ENCODE measurements around the gene PRKN.

The PRKN gene

DNA sequence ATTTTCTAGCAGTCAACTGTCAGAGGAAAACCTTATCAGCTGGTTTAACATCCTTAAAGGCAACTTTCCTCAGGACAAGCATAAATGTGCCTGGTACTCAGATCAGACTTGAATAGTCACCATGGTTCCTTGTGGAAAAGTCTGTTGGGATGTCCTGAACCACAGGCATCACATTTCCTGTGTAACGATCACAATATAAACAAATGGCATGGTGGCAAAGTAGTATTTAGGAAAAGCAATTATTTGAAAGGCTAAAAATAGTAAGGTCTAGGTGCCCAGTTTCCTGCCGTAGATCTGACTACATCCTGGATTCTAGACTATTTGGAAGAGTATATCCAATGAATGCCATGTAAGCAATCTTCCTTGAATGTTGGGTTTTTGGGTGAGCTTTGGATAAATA is 1181.8 kb downstream of the PRKN start:
- H3K4me3 ChIP-seq (ENCODE audit: low read length in 2 of 2), result no peak overlapping the region
- H3K4me1 ChIP-seq (ENCODE audit: control insufficient read depth, insufficient read depth, low read length), result no peaks in the 10 kb centered on the region
- no peak overlapping the region for H3K27ac ChIP-seq (ENCODE audit: low read length)
- no peak overlapping the region for H3K9ac ChIP-seq (ENCODE audit: low read length in 2 of 2)
- H3K27me3 ChIP-seq (ENCODE audit: control insufficient read depth in 1 of 2, insufficient read depth in 2 of 2, low read length in 2 of 2), result no peaks in the 10 kb centered on the region
- no peaks in the 10 kb centered on the region for H3K36me3 ChIP-seq (ENCODE audit: control insufficient read depth in 2 of 2, insufficient read depth in 2 of 2, low read length in 2 of 2)
- H3K9me3 ChIP-seq (ENCODE audit: control insufficient read depth in 2 of 2, low read length in 2 of 2), result no peaks in the 10 kb centered on the region

DNA sequence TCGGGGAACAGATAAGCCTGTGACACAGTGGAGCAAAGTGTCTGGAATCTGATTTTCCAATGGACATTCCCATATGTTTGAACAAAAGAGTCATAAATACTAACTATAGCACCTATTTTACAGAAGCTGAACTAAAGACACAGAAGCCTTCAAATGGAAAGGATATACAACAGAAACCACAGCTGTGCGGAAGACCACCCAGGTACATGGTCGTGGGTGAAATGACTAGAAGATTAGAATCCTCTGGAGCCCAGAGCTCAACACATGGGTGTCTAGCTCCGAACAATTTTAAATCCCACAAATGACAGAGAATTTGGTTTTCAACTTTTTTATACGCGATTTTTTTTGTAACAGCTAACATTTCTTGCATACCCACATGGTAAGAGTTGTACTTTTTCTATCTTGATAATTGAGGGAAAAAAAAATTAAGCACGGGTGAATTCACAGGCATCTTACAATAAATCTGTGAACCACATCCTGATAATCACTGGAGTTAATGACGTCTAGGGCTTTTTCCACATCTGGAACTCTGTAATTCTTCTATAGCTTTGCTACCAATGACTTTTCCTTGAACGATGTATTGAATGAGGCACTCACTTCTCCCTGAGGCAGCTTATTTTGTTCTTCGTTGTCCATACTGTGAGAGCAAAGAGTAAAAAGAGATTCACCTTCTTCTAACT is 1182.6 kb downstream of the PRKN start:
- H3K9me3 ChIP-seq (ENCODE audit: control insufficient read depth in 2 of 2, low read length in 2 of 2), result no peaks in the 10 kb centered on the region
- H3K4me1 ChIP-seq (ENCODE audit: control insufficient read depth, insufficient read depth, low read length), result no peaks in the 10 kb centered on the region
- no peak overlapping the region for H3K27ac ChIP-seq (ENCODE audit: low read length)
- H3K36me3 ChIP-seq (ENCODE audit: control insufficient read depth in 2 of 2, insufficient read depth in 2 of 2, low read length in 2 of 2), result no peaks in the 10 kb centered on the region
- H3K4me3 ChIP-seq (ENCODE audit: low read length in 2 of 2), result no peak overlapping the region
- H3K9ac ChIP-seq (ENCODE audit: low read length in 2 of 2), result no peak overlapping the region
- H3K27me3 ChIP-seq (ENCODE audit: control insufficient read depth in 1 of 2, insufficient read depth in 2 of 2, low read length in 2 of 2), result no peaks in the 10 kb centered on the region

DNA sequence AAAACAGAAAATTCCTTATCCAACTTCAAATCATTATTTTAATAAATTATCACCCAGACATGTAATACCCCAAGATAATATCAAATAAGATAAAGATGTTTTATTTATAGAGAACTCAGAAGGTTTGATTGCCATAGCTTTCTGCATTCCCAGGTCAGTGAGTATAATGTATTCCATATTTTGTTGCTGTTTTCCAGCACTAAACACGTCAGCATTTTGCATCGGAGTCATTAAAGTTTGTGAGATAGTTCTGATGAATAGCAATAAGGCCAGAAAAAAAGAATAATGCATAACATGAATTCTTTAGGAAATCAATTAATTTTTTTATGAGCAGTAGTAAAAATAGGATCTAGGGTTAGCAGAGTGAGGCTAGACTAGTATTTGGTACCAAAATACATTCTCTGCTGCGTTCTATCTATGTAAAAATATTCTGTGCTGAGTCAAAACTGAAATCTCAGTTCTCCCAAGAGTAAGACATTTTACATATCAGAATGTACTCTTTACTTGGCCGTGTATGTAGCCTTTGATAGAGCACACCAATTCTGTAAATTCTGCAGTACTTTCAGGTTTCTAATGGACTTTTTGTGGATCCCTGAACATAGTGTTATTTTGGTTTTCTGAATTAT is 1183.8 kb downstream of the PRKN start:
- Histone ChIP-seq H3K27ac (ENCODE audit: low read length) (no peak overlapping the region), H3K4me3 (ENCODE audit: low read length in 2 of 2) (no peak overlapping the region), H3K27me3 (ENCODE audit: control insufficient read depth in 1 of 2, insufficient read depth in 2 of 2, low read length in 2 of 2) (no peaks in the 10 kb centered on the region), H3K9me3 (ENCODE audit: control insufficient read depth in 2 of 2, low read length in 2 of 2) (no peaks in the 10 kb centered on the region), H3K4me1 (ENCODE audit: control insufficient read depth, insufficient read depth, low read length) (no peaks in the 10 kb centered on the region), H3K9ac (ENCODE audit: low read length in 2 of 2) (no peak overlapping the region), H3K36me3 (ENCODE audit: control insufficient read depth in 2 of 2, insufficient read depth in 2 of 2, low read length in 2 of 2) (no peaks in the 10 kb centered on the region)

DNA sequence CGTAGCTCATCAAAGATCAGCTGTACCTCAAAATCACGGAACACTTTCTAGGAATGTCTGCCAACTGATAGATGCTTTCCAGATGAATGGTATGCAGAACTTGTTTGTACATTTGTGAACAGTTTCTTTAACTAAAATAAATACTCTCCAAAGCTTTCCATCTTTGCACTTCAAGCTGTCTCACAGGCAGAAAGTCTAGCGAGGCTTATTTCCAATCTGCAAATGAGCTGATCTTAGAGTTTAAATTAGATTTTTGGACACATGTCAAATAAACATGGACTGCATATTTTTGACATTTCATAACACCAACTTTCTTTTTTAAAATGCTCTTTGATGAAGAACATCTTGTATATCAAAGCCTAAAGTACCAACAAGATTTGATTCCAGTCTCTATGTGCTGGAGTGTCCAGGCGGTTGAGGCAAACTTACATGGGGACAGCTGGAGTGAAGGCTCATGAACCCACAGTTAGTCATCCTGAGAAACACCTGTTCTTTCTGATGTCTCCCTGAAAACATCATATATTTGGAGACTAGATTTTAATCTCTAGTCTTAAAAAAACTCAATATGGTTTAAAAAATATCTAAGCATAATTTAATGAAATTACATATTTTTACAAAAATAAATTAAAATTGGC is 1185.1 kb downstream of the PRKN start:
- no peaks in the 10 kb centered on the region for H3K9me3 ChIP-seq (ENCODE audit: control insufficient read depth in 2 of 2, low read length in 2 of 2)

DNA sequence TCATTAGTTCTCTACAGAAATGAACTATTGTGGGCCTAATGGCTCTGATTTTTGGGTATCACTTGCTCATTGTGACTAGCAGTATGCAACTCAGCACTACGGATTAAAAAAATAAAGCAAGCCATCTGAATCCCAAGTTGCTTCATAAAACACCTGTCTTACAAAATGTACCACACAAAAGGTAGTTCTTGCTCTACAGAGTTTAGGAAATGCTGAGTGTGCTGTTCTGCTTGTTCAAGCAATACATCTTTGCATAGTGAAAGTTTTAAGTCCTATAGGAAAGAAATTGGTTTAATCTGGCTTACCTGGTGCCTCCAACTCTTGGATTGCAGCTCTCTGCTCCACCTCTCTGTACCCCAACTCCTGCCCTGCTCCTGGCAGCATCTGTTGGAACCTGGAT is 1187.0 kb downstream of the PRKN start:
- Histone ChIP-seq H3K27ac (ENCODE audit: low read length) (no peak overlapping the region), H3K4me3 (ENCODE audit: low read length in 2 of 2) (no peak overlapping the region), H3K36me3 (ENCODE audit: control insufficient read depth in 2 of 2, insufficient read depth in 2 of 2, low read length in 2 of 2) (no peaks in the 10 kb centered on the region), H3K9me3 (ENCODE audit: control insufficient read depth in 2 of 2, low read length in 2 of 2) (no peaks in the 10 kb centered on the region), H3K27me3 (ENCODE audit: control insufficient read depth in 1 of 2, insufficient read depth in 2 of 2, low read length in 2 of 2) (no peaks in the 10 kb centered on the region), H3K4me1 (ENCODE audit: control insufficient read depth, insufficient read depth, low read length) (no peaks in the 10 kb centered on the region), H3K9ac (ENCODE audit: low read length in 2 of 2) (no peak overlapping the region)

More for the DNA sequence above, 1185.1 kb downstream of the PRKN start:
- no peaks in the 10 kb centered on the region for H3K36me3 ChIP-seq (ENCODE audit: control insufficient read depth in 2 of 2, insufficient read depth in 2 of 2, low read length in 2 of 2)
- H3K27me3 ChIP-seq (ENCODE audit: control insufficient read depth in 1 of 2, insufficient read depth in 2 of 2, low read length in 2 of 2), result no peaks in the 10 kb centered on the region
- H3K9ac ChIP-seq (ENCODE audit: low read length in 2 of 2), result no peak overlapping the region
- no peak overlapping the region for H3K27ac ChIP-seq (ENCODE audit: low read length)
- H3K4me1 ChIP-seq (ENCODE audit: control insufficient read depth, insufficient read depth, low read length), result no peaks in the 10 kb centered on the region
- H3K4me3 ChIP-seq (ENCODE audit: low read length in 2 of 2), result no peak overlapping the region

DNA sequence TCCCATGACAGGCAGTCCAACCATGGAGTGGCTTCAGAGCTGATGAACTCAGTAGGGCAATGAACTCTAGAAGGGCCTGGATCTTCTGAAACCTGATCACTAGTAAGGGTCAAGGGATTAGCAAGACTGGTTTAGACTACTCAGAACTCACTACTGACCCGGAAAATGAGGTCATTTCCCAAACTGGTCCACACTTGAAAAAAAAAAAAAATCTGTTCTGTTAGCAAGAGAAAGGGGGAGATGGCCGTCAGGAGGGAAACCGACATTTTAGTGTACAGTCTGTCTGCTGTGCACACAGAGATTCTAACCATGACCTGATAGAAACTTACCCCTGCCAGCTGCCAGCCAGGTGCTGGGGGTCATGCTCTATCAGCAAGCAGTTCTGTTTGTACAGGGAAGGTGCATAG is 1191.3 kb downstream of the PRKN start:
- H3K36me3 ChIP-seq (ENCODE audit: control insufficient read depth in 2 of 2, insufficient read depth in 2 of 2, low read length in 2 of 2), result no peaks in the 10 kb centered on the region
- H3K27me3 ChIP-seq (ENCODE audit: control insufficient read depth in 1 of 2, insufficient read depth in 2 of 2, low read length in 2 of 2), result no peaks in the 10 kb centered on the region
- H3K4me1 ChIP-seq (ENCODE audit: control insufficient read depth, insufficient read depth, low read length), result no peaks in the 10 kb centered on the region
- H3K9ac ChIP-seq (ENCODE audit: low read length in 2 of 2), result no peak overlapping the region
- no peak overlapping the region for H3K4me3 ChIP-seq (ENCODE audit: low read length in 2 of 2)
- no peaks in the 10 kb centered on the region for H3K9me3 ChIP-seq (ENCODE audit: control insufficient read depth in 2 of 2, low read length in 2 of 2)
- no peak overlapping the region for H3K27ac ChIP-seq (ENCODE audit: low read length)

DNA sequence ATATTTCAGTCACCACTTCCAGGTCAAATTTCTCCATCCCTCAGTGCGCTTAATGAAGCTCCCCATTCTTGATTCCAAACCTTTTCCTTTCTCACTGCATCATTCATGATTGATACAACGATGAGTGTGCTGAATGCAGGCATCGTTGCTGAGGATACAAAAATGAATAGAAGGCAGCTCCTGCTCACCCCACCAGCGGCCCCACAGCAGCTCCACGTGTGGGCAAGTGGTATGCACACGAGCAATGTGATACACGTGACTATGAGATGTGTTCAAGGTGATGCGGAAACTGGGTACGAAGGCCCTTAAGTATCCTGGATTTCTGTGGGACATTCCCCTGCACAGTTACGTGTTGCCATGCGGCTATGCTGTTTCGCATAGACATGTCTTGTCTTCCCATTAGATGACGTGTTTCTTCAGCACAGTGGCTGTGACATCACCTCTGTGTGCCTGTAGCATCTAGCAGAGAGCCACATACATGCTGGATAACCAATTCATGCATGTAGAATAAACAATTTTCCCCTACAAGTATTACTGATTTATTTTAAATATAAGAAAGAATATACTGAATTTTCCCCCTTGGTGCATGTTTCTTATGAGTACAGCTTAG is 1193.2 kb downstream of the PRKN start:
- Histone ChIP-seq H3K4me3 (ENCODE audit: low read length in 2 of 2) (no peak overlapping the region), H3K27ac (ENCODE audit: low read length) (no peak overlapping the region), H3K9me3 (ENCODE audit: control insufficient read depth in 2 of 2, low read length in 2 of 2) (no peaks in the 10 kb centered on the region), H3K27me3 (ENCODE audit: control insufficient read depth in 1 of 2, insufficient read depth in 2 of 2, low read length in 2 of 2) (no peaks in the 10 kb centered on the region), H3K36me3 (ENCODE audit: control insufficient read depth in 2 of 2, insufficient read depth in 2 of 2, low read length in 2 of 2) (no peaks in the 10 kb centered on the region), H3K4me1 (ENCODE audit: control insufficient read depth, insufficient read depth, low read length) (no peaks in the 10 kb centered on the region), H3K9ac (ENCODE audit: low read length in 2 of 2) (no peak overlapping the region)

DNA sequence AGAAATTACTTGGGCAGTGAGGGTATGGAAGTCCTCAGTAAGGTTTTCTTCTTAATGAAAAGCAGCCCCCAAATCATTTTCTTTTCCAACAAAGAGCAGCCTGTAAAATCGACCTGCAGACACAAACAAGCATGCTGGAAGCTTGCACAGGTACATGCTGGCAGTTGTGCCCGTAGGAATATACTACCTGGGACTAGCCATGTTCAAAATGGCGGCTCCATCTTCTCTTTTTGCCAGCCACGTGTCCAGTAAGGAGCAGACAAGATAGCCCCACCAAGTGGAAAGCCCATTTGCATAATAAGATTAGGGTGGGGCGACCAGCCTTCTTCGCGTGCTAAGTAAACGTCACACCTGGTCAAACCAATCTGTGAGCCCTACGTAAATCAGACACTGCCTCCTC is 1194.3 kb downstream of the PRKN start:
- Histone ChIP-seq H3K36me3 (ENCODE audit: control insufficient read depth in 2 of 2, insufficient read depth in 2 of 2, low read length in 2 of 2) (no peaks in the 10 kb centered on the region), H3K27ac (ENCODE audit: low read length) (no peak overlapping the region), H3K4me1 (ENCODE audit: control insufficient read depth, insufficient read depth, low read length) (no peaks in the 10 kb centered on the region), H3K9ac (ENCODE audit: low read length in 2 of 2) (no peak overlapping the region), H3K27me3 (ENCODE audit: control insufficient read depth in 1 of 2, insufficient read depth in 2 of 2, low read length in 2 of 2) (no peaks in the 10 kb centered on the region), H3K9me3 (ENCODE audit: control insufficient read depth in 2 of 2, low read length in 2 of 2) (no peaks in the 10 kb centered on the region), H3K4me3 (ENCODE audit: low read length in 2 of 2) (no peak overlapping the region)

DNA sequence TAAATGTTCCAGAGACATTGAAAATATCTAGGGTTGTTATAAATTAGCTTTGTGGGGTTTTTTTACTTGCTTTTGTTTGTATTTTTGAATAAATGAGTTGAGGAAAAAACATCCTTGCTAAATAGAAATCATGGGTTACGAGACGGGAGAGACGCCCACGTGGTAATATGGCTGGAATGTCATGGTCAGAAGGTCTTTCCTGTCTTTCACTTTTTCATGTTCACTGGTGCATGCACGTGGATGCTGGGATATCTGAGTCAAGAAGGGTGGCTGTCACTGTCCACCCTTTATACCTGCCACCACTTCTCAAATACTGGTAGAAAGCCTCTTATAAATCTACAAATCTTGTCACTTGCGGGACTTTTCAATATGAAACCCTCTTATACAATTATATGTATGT is 1195.0 kb downstream of the PRKN start:
- H3K27me3 ChIP-seq (ENCODE audit: control insufficient read depth in 1 of 2, insufficient read depth in 2 of 2, low read length in 2 of 2), result no peaks in the 10 kb centered on the region
- H3K4me1 ChIP-seq (ENCODE audit: control insufficient read depth, insufficient read depth, low read length), result no peaks in the 10 kb centered on the region

DNA sequence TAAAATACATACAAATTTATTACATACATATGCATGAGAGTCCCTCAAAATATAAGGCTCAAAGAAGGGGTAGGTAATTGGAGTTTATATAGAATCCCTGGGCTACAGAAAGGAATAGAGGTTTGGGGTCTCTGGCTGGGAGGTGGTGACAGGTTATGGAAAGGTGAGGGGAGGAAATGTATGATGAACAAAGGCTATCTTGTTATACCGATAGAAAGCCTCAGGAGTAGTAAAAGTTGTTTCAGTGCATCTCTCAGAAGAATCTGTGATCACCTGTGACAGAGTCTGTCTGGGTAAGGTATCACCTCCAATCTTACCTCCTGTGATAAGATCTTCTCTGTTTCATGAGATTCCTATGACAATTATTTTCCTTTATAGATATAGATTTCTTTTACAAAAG is 1200.8 kb downstream of the PRKN start:
- H3K4me1 ChIP-seq (ENCODE audit: control insufficient read depth, insufficient read depth, low read length), result no peaks in the 10 kb centered on the region
- peaks cover 0 to 3% of the 10 kb centered on the region in 2 donors for H3K9me3 ChIP-seq (ENCODE audit: control insufficient read depth in 2 of 2, low read length in 2 of 2)
- H3K9ac ChIP-seq (ENCODE audit: low read length in 2 of 2), result no peak overlapping the region
- H3K4me3 ChIP-seq (ENCODE audit: low read length in 2 of 2), result no peak overlapping the region
- no peaks in the 10 kb centered on the region for H3K27me3 ChIP-seq (ENCODE audit: control insufficient read depth in 1 of 2, insufficient read depth in 2 of 2, low read length in 2 of 2)
- no peak overlapping the region for H3K27ac ChIP-seq (ENCODE audit: low read length)
- H3K36me3 ChIP-seq (ENCODE audit: control insufficient read depth in 2 of 2, insufficient read depth in 2 of 2, low read length in 2 of 2), result no peaks in the 10 kb centered on the region

More for the DNA sequence above, 1195.0 kb downstream of the PRKN start:
- Histone ChIP-seq H3K27ac (ENCODE audit: low read length) (no peak overlapping the region), H3K36me3 (ENCODE audit: control insufficient read depth in 2 of 2, insufficient read depth in 2 of 2, low read length in 2 of 2) (no peaks in the 10 kb centered on the region), H3K9me3 (ENCODE audit: control insufficient read depth in 2 of 2, low read length in 2 of 2) (no peaks in the 10 kb centered on the region), H3K4me3 (ENCODE audit: low read length in 2 of 2) (no peak overlapping the region), H3K9ac (ENCODE audit: low read length in 2 of 2) (no peak overlapping the region)
